H1 (cell line): ENCODE data around the gene OR13C2. TPM values are rescaled to one million over a fixed set of nuclear protein-coding genes. Genes with fewer than 3 reads are reported as not detected.
"Not testable (repeated sequence)": the region's sequence is repeated elsewhere in the genome, so short reads cannot be mapped to it uniquely, and the experiment has no call there.

Source experiments
- CTCF ChIA-PET: fragments of 300-600 bp; sonication (Branson Sonifier 250); formaldehyde crosslinking; loops from one replicate; lab custom pipeline; 2021; ENCODE audit not compliant: partially characterized antibody; lab: Charles Lee
- POLR2A ChIA-PET: fragments of 300-600 bp; sonication (Branson Sonifier 250); formaldehyde crosslinking; loops from one replicate; lab custom pipeline; 2021; ENCODE audit warnings: inconsistent platforms; ENCODE audit not compliant: partially characterized antibody; lab: Charles Lee
- DNase-seq, 2 experiments: peaks; one replicate each; pipeline versions ENCODE4 v3.0.0 to v3.0.0-alpha.2; 2010 to 2022; ENCODE audit warnings: low spot score in 2 of 2, low read depth in 1 of 2, mixed read lengths in 1 of 2
- FAIRE-seq: peaks from 2 replicates; lab custom pipeline; 2011; peaks lifted over from hg19 to GRCh38; lab: Jason Lieb, UNC
- H2AFZ ChIP-seq: 2 replicates; pipeline ENCODE4 v1.8.1; 2012; ENCODE audit warnings: low read length, inconsistent platforms
- H2AK5ac ChIP-seq: 2 replicates; pipeline ENCODE4 v1.6.1; 2013; ENCODE audit warnings: low read depth, low read length
- H2BK120ac ChIP-seq: replicated peaks from 2 replicates; pipeline ENCODE3; 2013; ENCODE audit warnings: low read depth, low read length, inconsistent platforms
- H2BK12ac ChIP-seq: 2 replicates; pipeline ENCODE4 v1.6.1; 2013; ENCODE audit warnings: low read depth, low read length
- H2BK15ac ChIP-seq: 2 replicates; pipeline ENCODE4 v1.6.1; 2013; ENCODE audit warnings: low read length
- H2BK20ac ChIP-seq: 2 replicates; pipeline ENCODE4 v1.6.1; 2013; ENCODE audit warnings: low read length
- H2BK5ac ChIP-seq: 2 replicates; pipeline ENCODE4 v1.6.1; 2013; ENCODE audit warnings: low read depth, low read length
- H3K14ac ChIP-seq: 2 replicates; pipeline ENCODE4 v1.6.1; 2013; ENCODE audit warnings: inconsistent platforms; ENCODE audit not compliant: insufficient read length
- H3K18ac ChIP-seq: 2 replicates; pipeline ENCODE4 v1.6.1; 2013; ENCODE audit warnings: low read length; ENCODE audit errors: extremely low read depth
- H3K23ac ChIP-seq: 2 replicates; pipeline ENCODE4 v1.6.1; 2013; ENCODE audit warnings: inconsistent platforms; ENCODE audit not compliant: insufficient read length
- H3K23me2 ChIP-seq: 2 replicates; pipeline ENCODE4 v1.6.1; 2013; ENCODE audit warnings: low read depth, low read length
- H3K27ac ChIP-seq: 2 replicates; pipeline ENCODE4 v1.6.1; 2011; ENCODE audit warnings: low read depth, low read length, inconsistent platforms
- H3K27me3 ChIP-seq, 4 experiments: replicated peaks in 1 of 4; 1 replicate in 1 of 4; 2 replicates in 3 of 4; pipeline versions ENCODE4 v1.6.1 to v1.8.1; 2011 to 2013; ENCODE audit warnings: low read length in 3 of 4, mild to moderate bottlenecking in 3 of 4, inconsistent platforms in 2 of 4, mixed read lengths in 2 of 4, moderate library complexity in 1 of 4; ENCODE audit not compliant: control insufficient read depth in 3 of 4, insufficient read depth in 3 of 4; ENCODE audit errors: extremely low read depth in 1 of 4
- H3K36me3 ChIP-seq, 4 experiments: 2 replicates each; pipeline versions ENCODE4 v1.6.1 to v1.8.1; 2011 to 2013; ENCODE audit warnings: mild to moderate bottlenecking in 4 of 4, low read length in 3 of 4, moderate library complexity in 2 of 4, control low read depth in 1 of 4, inconsistent platforms in 1 of 4; ENCODE audit not compliant: insufficient read depth in 4 of 4, control insufficient read depth in 2 of 4
- H3K4ac ChIP-seq: replicated peaks from 2 replicates; pipeline ENCODE3; 2013; ENCODE audit warnings: low read length, low read depth, mixed read lengths, inconsistent platforms; ENCODE audit not compliant: insufficient read length
- H3K4me1 ChIP-seq, 4 experiments: replicated peaks in 1 of 4; 1 replicate in 1 of 4; 2 replicates in 3 of 4; pipeline versions ENCODE4 v1.6.1 to v1.8.1; 2011 to 2013; ENCODE audit warnings: low read length in 3 of 4, inconsistent platforms in 2 of 4, mixed read lengths in 1 of 4; ENCODE audit not compliant: insufficient read depth in 4 of 4, control insufficient read depth in 3 of 4
- H3K4me2 ChIP-seq, 2 experiments: 2 replicates each; pipeline versions ENCODE4 v1.6.1 to v1.8.1; 2011 to 2013; ENCODE audit warnings: low read depth in 2 of 2, low read length in 2 of 2, control low read depth in 1 of 2, inconsistent platforms in 1 of 2, mild to moderate bottlenecking in 1 of 2; ENCODE audit not compliant: insufficient read depth in 1 of 2
- H3K4me3 ChIP-seq, 4 experiments: fragments of 200-600, 300-600 bp in 1 of 4; sonication (generic), shearing (Covaris generic), sonication (Bioruptor Twin) in 1 of 4; 2 replicates each; pipeline versions ENCODE4 v1.5.1 to v1.8.1; 2011 to 2016; ENCODE audit warnings: low read length in 4 of 4, low read depth in 3 of 4, control low read depth in 2 of 4, inconsistent platforms in 2 of 4, mild to moderate bottlenecking in 2 of 4, mixed read lengths in 1 of 4, moderate library complexity in 1 of 4; ENCODE audit not compliant: insufficient read depth in 2 of 4; ENCODE audit errors: extremely low read depth in 1 of 4
- H3K56ac ChIP-seq: replicated peaks from 2 replicates; pipeline ENCODE3; 2013; ENCODE audit warnings: low read depth, mild to moderate bottlenecking, mixed read lengths, low read length, inconsistent platforms; ENCODE audit not compliant: insufficient read length
- H3K79me1 ChIP-seq: 2 replicates; pipeline ENCODE4 v1.6.1; 2013; ENCODE audit warnings: low read depth, low read length, control low read depth
- H3K79me2 ChIP-seq, 2 experiments: 2 replicates each; pipeline versions ENCODE4 v1.6.1 to v1.8.1; 2012 to 2013; ENCODE audit warnings: low read length in 2 of 2, mild to moderate bottlenecking in 2 of 2, inconsistent platforms in 1 of 2; ENCODE audit not compliant: insufficient read depth in 2 of 2, control insufficient read depth in 1 of 2
- H3K9ac ChIP-seq, 4 experiments: replicated peaks in 1 of 4; 1 replicate in 1 of 4; 2 replicates in 3 of 4; pipeline versions ENCODE4 v1.6.1 to v1.8.1; 2011 to 2013; ENCODE audit warnings: low read depth in 3 of 4, low read length in 3 of 4, control low read depth in 2 of 4, mild to moderate bottlenecking in 2 of 4, moderate library complexity in 2 of 4, inconsistent platforms in 1 of 4; ENCODE audit errors: extremely low read depth in 1 of 4
- H3K9me3 ChIP-seq, 2 experiments: 2 replicates each; pipeline versions ENCODE4 v1.6.1 to v1.8.1; 2012 to 2013; ENCODE audit warnings: mild to moderate bottlenecking in 2 of 2, moderate library complexity in 2 of 2, control low read depth in 1 of 2, inconsistent platforms in 1 of 2, low read depth in 1 of 2, low read length in 1 of 2, mixed read lengths in 1 of 2; ENCODE audit not compliant: insufficient read depth in 2 of 2
- H4K20me1 ChIP-seq, 2 experiments: replicated peaks in 1 of 2; 2 replicates each; pipeline versions ENCODE3 to v1.8.1; 2011 to 2013; ENCODE audit warnings: inconsistent platforms in 2 of 2, low read length in 2 of 2, mild to moderate bottlenecking in 1 of 2; ENCODE audit not compliant: insufficient read depth in 2 of 2, control insufficient read depth in 1 of 2
- H4K5ac ChIP-seq: 2 replicates; pipeline ENCODE4 v1.6.1; 2013; ENCODE audit warnings: low read length, low read depth, mixed read lengths, inconsistent platforms; ENCODE audit not compliant: insufficient read length
- H4K8ac ChIP-seq: 2 replicates; pipeline ENCODE4 v1.8.0; 2013; ENCODE audit warnings: mild to moderate bottlenecking, moderate library complexity, low read length, inconsistent platforms; ENCODE audit not compliant: insufficient read depth; ENCODE audit errors: extremely low read depth
- H4K91ac ChIP-seq: replicated peaks from 2 replicates; pipeline ENCODE3; 2013; ENCODE audit warnings: low read length, mixed read lengths, inconsistent platforms; ENCODE audit not compliant: insufficient read length
- whole genome bisulfite sequencing, 2 experiments: shearing (Covaris generic) in 1 of 2; methylation state at CpG; one replicate each; pipeline versions ENCODE4 v1.1.6 to v1.1.7; 2013 to 2015; ENCODE audit warnings: low lambda C conversion rate in 2 of 2, mixed read lengths in 2 of 2, inconsistent platforms in 1 of 2, low coverage in 1 of 2, missing lambda C conversion rate in 1 of 2; ENCODE audit not compliant: insufficient replicate concordance in 2 of 2, insufficient coverage in 1 of 2, insufficient read length in 1 of 2; ENCODE audit errors: extremely low coverage in 1 of 2, missing lambda C conversion rate in 1 of 2; 5-methylcytosine and 5-hydroxymethylcytosine counted together
- polyA plus RNA-seq, 7 experiments: library from polyadenylated mRNA; depleted of rRNA in 3 of 7; stranded (reverse) in 5 of 7; unstranded in 2 of 7; fragments of >200 nt in 5 of 7; fragments of 200-250 nt in 2 of 7; gene quantifications; 1 replicate in 5 of 7; 2 replicates in 1 of 7; 4 replicates in 1 of 7; pipeline versions ENCODE4 v1.2.1 to v1.2.3, GENCODE V29; 2011 to 2013; ENCODE audit warnings: missing spikeins in 2 of 7, mixed read lengths in 2 of 7
- total RNA-seq: library from RNA; stranded (reverse); fragmentation: NEBNext Ultra II Directional; extraction: Animal tissue kit (Norgen Biotek cat#: 25700); gene quantifications from 2 replicates; pipeline ENCODE4 v1.2.1, GENCODE V29; 2021

Gene OR13C2
- total and polyA plus RNA-seq, 2 of the 8 experiments (the other 6 are each of a cell fraction or from before 2014, with no cell fraction given) = not detected

- H4K20me1 ChIP-seq, POLR2A ChIA-PET, DNase-seq, H3K79me2 ChIP-seq, H3K4me1 ChIP-seq, H3K56ac ChIP-seq, FAIRE-seq, H3K18ac ChIP-seq, H3K9me3 ChIP-seq, H4K8ac ChIP-seq, H3K36me3 ChIP-seq, H3K14ac ChIP-seq, H2BK15ac ChIP-seq, H2AK5ac ChIP-seq, H3K4me3 ChIP-seq, H3K79me1 ChIP-seq, H3K4ac ChIP-seq, H2BK12ac ChIP-seq, H2BK120ac ChIP-seq, H4K91ac ChIP-seq, H2BK20ac ChIP-seq, H3K27me3 ChIP-seq, H4K5ac ChIP-seq, H3K23me2 ChIP-seq, H2BK5ac ChIP-seq, CTCF ChIA-PET, H3K4me2 ChIP-seq, H3K9ac ChIP-seq, H3K27ac ChIP-seq, H3K23ac ChIP-seq, H2AFZ ChIP-seq: not testable (repeated sequence)
These were observed 6.1 kb downstream of the OR13C2 start, which contains the start of gene OR13C5 for GRCh38 chr9:104599313-104599712. TSS of gene OR13C5 (minus strand) at chr9:104599413. CDS start at chr9:104599413, 0 bp downstream.

GRCh38 chr9:104598749-104599148 is 6.7 kb downstream of the OR13C2 start:
- H3K36me3 ChIP-seq, H4K8ac ChIP-seq, H3K9ac ChIP-seq, H2BK20ac ChIP-seq, POLR2A ChIA-PET, H3K4me2 ChIP-seq, H4K91ac ChIP-seq, H2BK12ac ChIP-seq, H3K79me2 ChIP-seq, H4K5ac ChIP-seq, H3K56ac ChIP-seq, H3K4me1 ChIP-seq, DNase-seq, H3K14ac ChIP-seq, H3K18ac ChIP-seq, H3K23me2 ChIP-seq, H3K27ac ChIP-seq, H3K79me1 ChIP-seq, H3K27me3 ChIP-seq, CTCF ChIA-PET, H2AFZ ChIP-seq, H2BK120ac ChIP-seq, FAIRE-seq, H3K4me3 ChIP-seq, H3K9me3 ChIP-seq, H2BK5ac ChIP-seq, H3K4ac ChIP-seq, H3K23ac ChIP-seq, H4K20me1 ChIP-seq, H2AK5ac ChIP-seq, H2BK15ac ChIP-seq: not testable (repeated sequence)
- WGBS, 2 experiments = 85% methylated on average over 3 of the region's 3 CpGs; no CpG with 5 or more reads in 1 of the 2 experiments
